ENCODE results near the gene NEURL3.
"Not testable (repeated sequence)": the region's sequence is repeated elsewhere in the genome, so short reads cannot be mapped to it uniquely, and the experiment has no call there.

The NEURL3 gene

GRCh38 chr2:96477458-96477857, 27.7 kb downstream of the NEURL3 start:
- no peak for DNase-seq

GRCh38 chr2:96471772-96472171, 33.4 kb downstream of the NEURL3 start:
- DNase-seq = no peak

- DNase-seq = no peak
These were observed 34.5 kb downstream of the NEURL3 start for GRCh38 chr2:96470636-96471035.

- no peak for DNase-seq
These were observed 35.0 kb downstream of the NEURL3 start for GRCh38 chr2:96470109-96470508.

- no peak for DNase-seq
These were observed 36.3 kb downstream of the NEURL3 start for GRCh38 chr2:96468904-96469303.

- DNase-seq = no peak
These were observed 40.5 kb downstream of the NEURL3 start for GRCh38 chr2:96464651-96465050.

GRCh38 chr2:96464061-96464460, 41.1 kb downstream of the NEURL3 start:
- no peak for DNase-seq

- no peak for DNase-seq
These were observed 42.0 kb downstream of the NEURL3 start for GRCh38 chr2:96463119-96463518.

- DNase-seq = not testable (repeated sequence)
These were observed 43.5 kb downstream of the NEURL3 start for GRCh38 chr2:96461616-96462015.

- no peak for DNase-seq
These were observed 53.1 kb downstream of the NEURL3 start for GRCh38 chr2:96452053-96452452.

- no peak for DNase-seq
These were observed 55.5 kb downstream of the NEURL3 start for GRCh38 chr2:96449637-96450036.

GRCh38 chr2:96449174-96449573, 56.0 kb downstream of the NEURL3 start:
- no peak for DNase-seq

- DNase-seq = no peak
These were observed 57.4 kb downstream of the NEURL3 start for GRCh38 chr2:96447726-96448125.

All from SHP77 (cell line).